GM21390 (cell line): ENCODE data around the gene TMEM41B.

Experiments
- ATAC-seq: cut with Tn5 transposase; IDR thresholded peaks from one replicate; pipeline ENCODE4 v1.9.1; 2021; ENCODE audit not compliant: unreplicated experiment

TMEM41B gene

GRCh38 chr11:9310485-9311090, 3.8 kb downstream of the TMEM41B start:
- ATAC-seq, result no peak

GRCh38 chr11:9304178-9304577, 10.2 kb downstream of the TMEM41B start:
- no peak for ATAC-seq

GRCh38 chr11:9302448-9302847, 11.9 kb downstream of the TMEM41B start:
- no peak for ATAC-seq

- no peak for ATAC-seq
Observed at GRCh38 chr11:9301720-9302119, 12.7 kb downstream of the TMEM41B start.

- ATAC-seq, result no peak
Observed at GRCh38 chr11:9293646-9294045, 20.7 kb downstream of the TMEM41B start.

GRCh38 chr11:9285850-9286587, 28.4 kb downstream of the TMEM41B start:
- no peak for ATAC-seq

GRCh38 chr11:9280655-9281301, 33.6 kb downstream of the TMEM41B start:
- peak; percentile 97 for ATAC-seq

GRCh38 chr11:9277176-9277575, 37.2 kb downstream of the TMEM41B start:
- no peak for ATAC-seq

GRCh38 chr11:9276571-9276970, 37.8 kb downstream of the TMEM41B start:
- no peak for ATAC-seq

- ATAC-seq, result no peak
Observed at GRCh38 chr11:9274499-9275258, 39.7 kb downstream of the TMEM41B start.

- no peak for ATAC-seq
Observed at GRCh38 chr11:9273376-9274336, 40.7 kb downstream of the TMEM41B start.

- no peak for ATAC-seq
Observed at GRCh38 chr11:9269492-9270013, 44.8 kb downstream of the TMEM41B start.

- no peak for ATAC-seq
Observed at GRCh38 chr11:9267680-9268079, 46.7 kb downstream of the TMEM41B start.

- ATAC-seq, result no peak
Observed at GRCh38 chr11:9266926-9267325, 47.5 kb downstream of the TMEM41B start.

- no peak for ATAC-seq
Observed at GRCh38 chr11:9266132-9266736, 48.2 kb downstream of the TMEM41B start.

GRCh38 chr11:9265211-9266131, 48.9 kb downstream of the TMEM41B start, which contains the start of gene DENND5A:
TSS of gene DENND5A (minus strand) at chr11:9265350. CDS start at chr11:9265069, 281 bp downstream.
- peak; percentile 41 for ATAC-seq

GRCh38 chr11:9264316-9265210, 49.8 kb downstream of the TMEM41B start:
- peak; percentile 25 for ATAC-seq
